B cell (primary cell): ENCODE measurements around the gene HGS.
A peak's percentile ranks its signal among the peaks of the same experiment; 100 is the strongest.
"Not testable (repeated sequence)": the region's sequence is repeated elsewhere in the genome, so short reads cannot be mapped to it uniquely, and the experiment has no call there.

Experiments used
- EZH2 ChIP-seq: IDR thresholded peaks from 2 replicates; pipeline ENCODE4 v1.6.1; 2012; ENCODE audit warnings: borderline replicate concordance, low read depth, mild to moderate bottlenecking, moderate library complexity, low read length; ENCODE audit not compliant: insufficient read depth, poor library complexity, severe bottlenecking
- TF ChIP-seq, protein P1 (sequence below): fragments of 200-600 bp; IDR thresholded peaks from one replicate; pipeline ENCODE4 v1.8.0; 2022; ENCODE audit warnings: antibody characterized with exemption, mild to moderate bottlenecking

DNA sequence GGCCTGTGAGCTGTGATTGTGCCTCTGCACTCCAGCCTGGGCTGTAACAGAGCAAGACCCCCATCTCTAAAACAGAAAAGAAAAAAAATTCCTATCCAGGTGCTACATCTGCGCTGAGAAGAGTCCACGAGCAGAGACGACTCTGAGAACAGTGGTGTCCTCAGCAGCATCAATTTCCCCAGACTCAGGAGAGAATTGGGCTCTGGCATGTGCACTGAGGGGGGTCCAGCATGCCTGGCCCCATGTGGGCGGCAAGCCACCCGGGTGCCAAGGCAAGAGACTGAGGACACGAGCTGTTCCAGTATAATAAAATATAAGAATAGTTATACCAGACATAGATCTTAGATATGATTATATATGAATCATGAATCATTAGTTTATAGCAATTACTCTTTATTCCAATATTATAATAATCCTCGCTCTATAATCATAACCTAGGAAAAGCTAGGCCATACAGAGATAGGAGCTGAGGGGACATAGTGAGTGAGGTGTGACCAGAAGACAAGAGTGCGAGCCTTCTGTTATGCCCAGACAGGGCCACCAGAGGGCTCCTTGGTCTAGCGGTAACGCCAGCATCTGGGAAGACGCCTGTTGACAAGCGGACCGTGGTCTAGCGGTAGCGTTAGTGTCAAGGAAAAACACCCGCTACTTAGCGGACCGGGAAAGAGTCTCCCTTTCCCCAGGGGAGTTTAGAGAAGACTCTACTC lies 8.1 kb upstream of the HGS start:
- TF ChIP-seq, protein P1, sequence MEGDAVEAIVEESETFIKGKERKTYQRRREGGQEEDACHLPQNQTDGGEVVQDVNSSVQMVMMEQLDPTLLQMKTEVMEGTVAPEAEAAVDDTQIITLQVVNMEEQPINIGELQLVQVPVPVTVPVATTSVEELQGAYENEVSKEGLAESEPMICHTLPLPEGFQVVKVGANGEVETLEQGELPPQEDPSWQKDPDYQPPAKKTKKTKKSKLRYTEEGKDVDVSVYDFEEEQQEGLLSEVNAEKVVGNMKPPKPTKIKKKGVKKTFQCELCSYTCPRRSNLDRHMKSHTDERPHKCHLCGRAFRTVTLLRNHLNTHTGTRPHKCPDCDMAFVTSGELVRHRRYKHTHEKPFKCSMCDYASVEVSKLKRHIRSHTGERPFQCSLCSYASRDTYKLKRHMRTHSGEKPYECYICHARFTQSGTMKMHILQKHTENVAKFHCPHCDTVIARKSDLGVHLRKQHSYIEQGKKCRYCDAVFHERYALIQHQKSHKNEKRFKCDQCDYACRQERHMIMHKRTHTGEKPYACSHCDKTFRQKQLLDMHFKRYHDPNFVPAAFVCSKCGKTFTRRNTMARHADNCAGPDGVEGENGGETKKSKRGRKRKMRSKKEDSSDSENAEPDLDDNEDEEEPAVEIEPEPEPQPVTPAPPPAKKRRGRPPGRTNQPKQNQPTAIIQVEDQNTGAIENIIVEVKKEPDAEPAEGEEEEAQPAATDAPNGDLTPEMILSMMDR = peak; percentile 72
- TF ChIP-seq EZH2 = not testable (repeated sequence)
